HepG2 (cell line): ENCODE data around the gene ANKRD10. TPM values are rescaled to one million over a fixed set of nuclear protein-coding genes. Genes with fewer than 3 reads are reported as not detected.

ENCODE experiments used
- ATAC-seq: fragments of 200-7000 bp; cut with Tn5 transposase; 3 replicates; pipeline ENCODE4 v1.9.1; 2020; ENCODE audit warnings: mild to moderate bottlenecking, moderate library complexity
- BruUV-seq: library from RNA; stranded (reverse); fragments of 400-500 nt; replicated peaks from 2 replicates; lab custom pipeline; 2021; lab: Mats Ljungman, UMichigan
- CTCF ChIA-PET: fragments of 300-600 bp; formaldehyde crosslinking; extraction: SDS; loops from one replicate; lab custom pipeline; 2021; ENCODE audit warnings: low total read pairs, inconsistent platforms, low intra/inter-chr PET ratio; lab: Yijun Ruan, JAX
- POLR2A ChIA-PET: fragments of 350-600 bp; sonication (Branson Sonifier 250); formaldehyde crosslinking; loops from one replicate; lab custom pipeline; 2020; ENCODE audit warnings: antibody characterized with exemption, inconsistent platforms; lab: Yijun Ruan, JAX
- DNase-seq: peaks from one replicate; pipeline ENCODE4 v3.0.0-alpha.2; 2015; ENCODE audit warnings: low spot score
- FAIRE-seq: peaks from 3 replicates; lab custom pipeline; 2011; peaks lifted over from hg19 to GRCh38; lab: Jason Lieb, UNC
- H2AFZ ChIP-seq: one replicate; pipeline ENCODE4 v1.6.1; 2011; ENCODE audit warnings: low read length, inconsistent platforms
- H3K27ac ChIP-seq: fragments of 300-600 bp; 3 replicates; pipeline ENCODE4 v1.8.0; 2011; ENCODE audit warnings: mixed run types, mild to moderate bottlenecking, mixed read lengths, low read length, inconsistent platforms; ENCODE audit not compliant: insufficient read depth; ENCODE audit errors: extremely low read length
- H3K27me3 ChIP-seq, 2 experiments: fragments of 200-600 bp in 1 of 2; 2 replicates in 1 of 2; 3 replicates in 1 of 2; pipeline versions ENCODE4 v1.6.0 to v1.8.0; 2011; ENCODE audit warnings: low read length in 2 of 2, mild to moderate bottlenecking in 2 of 2, moderate library complexity in 2 of 2, inconsistent platforms in 1 of 2; ENCODE audit not compliant: insufficient read depth in 2 of 2, control insufficient read depth in 1 of 2
- H3K36me3 ChIP-seq, 2 experiments: fragments of 200-600 bp in 1 of 2; replicated peaks in 1 of 2; 2 replicates in 1 of 2; 3 replicates in 1 of 2; pipeline versions ENCODE4 v1.5.1 to v1.8.0; 2011; ENCODE audit warnings: low read length in 2 of 2, inconsistent platforms in 1 of 2; ENCODE audit not compliant: insufficient read depth in 2 of 2, control insufficient read depth in 1 of 2
- H3K4me1 ChIP-seq: 2 replicates; pipeline ENCODE4 v1.5.1; 2012; ENCODE audit warnings: low read length, inconsistent platforms; ENCODE audit not compliant: insufficient read depth
- H3K4me2 ChIP-seq: 2 replicates; pipeline ENCODE4 v1.6.0; 2011; ENCODE audit warnings: low read depth, low read length, inconsistent platforms
- H3K4me3 ChIP-seq, 3 experiments: fragments of 200-600 bp in 1 of 3; sonication (generic), shearing (Covaris generic) in 1 of 3; replicated peaks in 1 of 3; 2 replicates each; pipeline ENCODE4 v1.5.1; 2011 to 2016; ENCODE audit warnings: low read length in 3 of 3, inconsistent platforms in 2 of 3, low read depth in 2 of 3, mild to moderate bottlenecking in 2 of 3, control low read depth in 1 of 3, mixed read lengths in 1 of 3; ENCODE audit not compliant: insufficient read depth in 1 of 3
- H3K79me2 ChIP-seq: one replicate; pipeline ENCODE4 v1.6.1; 2011; ENCODE audit warnings: low read length, inconsistent platforms; ENCODE audit not compliant: insufficient read depth
- H3K9ac ChIP-seq: 2 replicates; pipeline ENCODE4 v1.6.0; 2011; ENCODE audit warnings: mild to moderate bottlenecking, low read depth, low read length, inconsistent platforms; ENCODE audit not compliant: insufficient read depth
- H3K9me3 ChIP-seq: 2 replicates; pipeline ENCODE4 v1.5.1; 2012; ENCODE audit warnings: mild to moderate bottlenecking, low read length
- H4K20me1 ChIP-seq: 2 replicates; pipeline ENCODE4 v1.6.0; 2011; ENCODE audit warnings: inconsistent platforms, mild to moderate bottlenecking, low read length, moderate library complexity; ENCODE audit not compliant: insufficient read depth
- HES4 ChIP-seq: sonication (generic); formaldehyde crosslinking; IDR thresholded peaks from 2 replicates; pipeline ENCODE4 v1.9.0; 2021; ENCODE audit warnings: mild to moderate bottlenecking, missing genetic modification reagents, borderline replicate concordance
- HMGA1 ChIP-seq: sonication (generic); formaldehyde crosslinking; conservative IDR thresholded peaks from 2 replicates; pipeline ENCODE4 v1.4.0; 2020; ENCODE audit warnings: missing genetic modification reagents
- JARID2 ChIP-seq: sonication (generic); formaldehyde crosslinking; IDR thresholded peaks from 2 replicates; pipeline ENCODE4 v1.8.1; 2023; ENCODE audit warnings: missing genetic modification reagents, inconsistent platforms; ENCODE audit not compliant: insufficient replicate concordance
- JDP2 ChIP-seq: sonication (generic); formaldehyde crosslinking; IDR thresholded peaks from 2 replicates; pipeline ENCODE4 v1.8.1; 2022; ENCODE audit warnings: missing genetic modification reagents, borderline replicate concordance
- MAFG ChIP-seq: sonication (generic); formaldehyde crosslinking; IDR thresholded peaks from 2 replicates; pipeline ENCODE4 v1.5.1; 2020; ENCODE audit warnings: mild to moderate bottlenecking, missing genetic modification reagents
- NBN ChIP-seq: fragments of 450-650 bp; conservative IDR thresholded peaks from 2 replicates; pipeline ENCODE4 v1.6.1; 2017
- NONO ChIP-seq, 2 experiments: fragments of 450-650 bp in 1 of 2; sonication (generic) in 1 of 2; formaldehyde crosslinking in 1 of 2; IDR thresholded peaks in 1 of 2; conservative IDR thresholded peaks in 1 of 2; 2 replicates each; pipeline versions ENCODE4 v1.6.1 to v1.8.0; 2017 to 2022; ENCODE audit warnings: mild to moderate bottlenecking in 1 of 2, missing genetic modification reagents in 1 of 2, moderate library complexity in 1 of 2
- RARA ChIP-seq: IDR thresholded peaks from 2 replicates; pipeline ENCODE4 v1.6.1; 2016; ENCODE audit warnings: missing genetic modification reagents, missing compliant biosample characterization
- ZC3H13 ChIP-seq: sonication (generic); formaldehyde crosslinking; IDR thresholded peaks from 2 replicates; pipeline ENCODE4 v1.8.1; 2023; ENCODE audit warnings: mild to moderate bottlenecking, missing genetic modification reagents, moderate library complexity
- ZNF552 ChIP-seq: sonication (generic); formaldehyde crosslinking; IDR thresholded peaks from 2 replicates; pipeline ENCODE4 v1.9.0; 2022; ENCODE audit warnings: missing genetic modification reagents, mild to moderate bottlenecking, borderline replicate concordance
- ZNF570 ChIP-seq: sonication (generic); formaldehyde crosslinking; IDR thresholded peaks from 2 replicates; pipeline ENCODE4 v1.4.0; 2020; ENCODE audit warnings: mild to moderate bottlenecking, missing genetic modification reagents, borderline replicate concordance
- ZNF644 ChIP-seq: IDR thresholded peaks from 2 replicates; pipeline ENCODE4 v1.6.1; 2016; ENCODE audit warnings: low read depth
- ZNF710 ChIP-seq: sonication (generic); formaldehyde crosslinking; IDR thresholded peaks from 2 replicates; pipeline ENCODE4 v1.5.0; 2020; ENCODE audit warnings: mild to moderate bottlenecking, missing genetic modification reagents, borderline replicate concordance
- ZNF841 ChIP-seq: sonication (generic); formaldehyde crosslinking; IDR thresholded peaks from 2 replicates; pipeline ENCODE4 v1.8.1; 2023; ENCODE audit warnings: missing genetic modification reagents, borderline replicate concordance
- WGBS: methylation state at CpG from one replicate; pipeline ENCODE4 v1.1.6; 2017; ENCODE audit warnings: low lambda C conversion rate; 5-methylcytosine and 5-hydroxymethylcytosine counted together
- in situ Hi-C: cut with HindIII; loops from 2 replicates; pipeline ENCODE4 v1.10.0; 2017; ENCODE audit warnings: low pct_unique_long_range_greater_than_20kb; ENCODE audit not compliant: extremely low pct_ligation_motif_present
- intact Hi-C: fragments of 100-400 bp; cut with micrococcal nuclease; formaldehyde crosslinking; loops from one replicate; pipeline ENCODE4 v1.10.0; 2022; ENCODE audit not compliant: unreplicated experiment
- polyA plus RNA-seq, 8 experiments: library from polyadenylated mRNA; depleted of rRNA in 3 of 8; stranded (reverse) in 7 of 8; unstranded in 1 of 8; fragments of >200 nt; fragmentation: Illumina TruSeq in 4 of 8; extraction: Trizol in 4 of 8; gene quantifications; 2 replicates each; pipeline versions ENCODE4 v1.2.1 to v1.2.3, GENCODE V29; 2011 to 2016; ENCODE audit warnings: low read depth in 4 of 8, missing spikeins in 1 of 8, mixed read lengths in 1 of 8; ENCODE audit not compliant: insufficient read depth in 1 of 8
- total RNA-seq, 5 experiments: library from RNA; depleted of rRNA; stranded (reverse); fragments of >200 nt; fragmentation: Illumina TruSeq; extraction: Trizol; gene quantifications; 2 replicates each; pipeline ENCODE4 v1.2.3, GENCODE V29; 2016; ENCODE audit warnings: low read depth in 1 of 5
- TF ChIP-seq, protein P1 (sequence below): sonication (generic); formaldehyde crosslinking; IDR thresholded peaks from 2 replicates; pipeline ENCODE4 v1.5.0; 2020; ENCODE audit warnings: missing genetic modification reagents
- TF ChIP-seq, protein P2 (sequence below): sonication (generic); formaldehyde crosslinking; IDR thresholded peaks from 2 replicates; pipeline ENCODE4 v1.4.0; 2020; ENCODE audit warnings: missing genetic modification reagents
- TF ChIP-seq, protein P3 (sequence below): fragments of 450-650 bp; IDR thresholded peaks from 2 replicates; pipeline ENCODE4 v1.6.1; 2017

ANKRD10 gene
- total and polyA plus RNA-seq, 2 of the 13 experiments (the other 11 are each of a cell fraction or from before 2014, with no cell fraction given): 108 to 115 TPM

DNA sequence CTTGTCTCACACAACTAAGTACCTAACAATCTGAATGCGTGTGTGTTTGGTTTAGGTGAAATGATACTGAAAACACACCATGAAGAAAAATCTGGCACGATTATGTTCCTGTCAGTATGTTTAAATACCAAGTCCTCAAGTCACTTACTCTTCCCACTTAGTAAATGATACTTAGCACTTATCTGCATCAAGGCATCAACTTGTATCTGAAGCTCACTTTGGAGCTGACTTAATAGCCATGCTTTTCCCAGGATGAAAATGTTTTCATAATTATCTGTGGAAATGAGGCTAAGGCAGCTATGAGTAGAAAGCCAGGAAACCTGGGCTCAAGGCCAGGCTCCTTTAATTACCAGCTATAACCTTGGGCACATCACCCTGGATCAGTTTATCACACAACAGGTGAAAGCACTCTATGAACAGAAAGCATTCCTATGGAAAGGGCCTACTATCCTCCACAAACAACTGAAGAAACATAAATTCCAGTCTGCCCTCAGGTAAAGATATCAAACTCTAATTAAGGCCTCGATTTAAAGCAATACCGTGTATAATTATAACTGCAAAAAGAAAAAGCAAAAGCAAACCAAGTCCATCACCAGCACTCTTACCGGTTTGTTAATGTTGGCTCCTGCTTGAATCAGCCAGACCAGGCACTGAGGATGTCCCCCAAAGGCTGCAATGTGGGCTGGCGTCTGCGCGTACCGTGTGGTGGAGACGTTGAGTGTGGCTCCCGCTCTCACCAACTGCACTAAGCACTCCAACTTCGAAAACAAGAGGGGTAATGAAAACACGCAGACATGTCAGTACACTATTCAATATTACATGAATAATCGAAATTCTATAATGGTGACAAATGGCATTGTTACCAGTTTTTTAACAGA lies 4.6 kb downstream of the ANKRD10 start:
- WGBS: 91% methylated on average over 14 of the region's 14 CpGs
- ATAC-seq (no peak), FAIRE-seq (no peak), DNase-seq (no peak)
- H3K4me3 ChIP-seq: no peak overlapping the region
- H3K27me3 ChIP-seq: no peaks in the 10 kb centered on the region; a peak in 1 of 5 replicates
- no peak overlapping the region for H2AFZ ChIP-seq
- in situ Hi-C loops (loop anchor here (10.0 kb wide), 1 partner anchor 205 kb away; the partner anchor contains the start of gene CARS2), intact Hi-C loops (no loop called here)
- H4K20me1 ChIP-seq: peaks cover 61% of the 10 kb centered on the region
- no peak overlapping the region for H3K9ac ChIP-seq
- no TSS peak for BruUV-seq
- H3K4me2 ChIP-seq: no peak overlapping the region
- H3K27ac ChIP-seq: no peak overlapping the region
- no peaks in the 10 kb centered on the region for H3K9me3 ChIP-seq
- ChIA-PET CTCF (no interaction called here), POLR2A (no interaction called here)
- peaks cover 57% of the 10 kb centered on the region for H3K4me1 ChIP-seq
- TF ChIP-seq ZNF552 (CRISPR knock-in tag): no peak
- no peak for TF ChIP-seq ZNF644 (CRISPR knock-in tag)
- TF ChIP-seq, protein P1, sequence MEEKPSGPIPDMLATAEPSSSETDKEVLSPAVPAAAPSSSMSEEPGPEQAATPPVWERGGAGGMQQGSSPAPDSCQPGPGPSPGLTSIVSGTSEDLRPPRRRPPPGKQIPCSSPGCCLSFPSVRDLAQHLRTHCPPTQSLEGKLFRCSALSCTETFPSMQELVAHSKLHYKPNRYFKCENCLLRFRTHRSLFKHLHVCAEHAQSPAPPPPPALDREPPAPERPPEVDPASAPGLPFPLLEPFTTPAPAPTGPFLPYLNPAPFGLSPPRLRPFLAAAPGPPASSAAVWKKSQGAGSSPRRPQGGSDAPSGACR (CRISPR knock-in tag): no peak
- no peak for TF ChIP-seq ZNF841 (CRISPR knock-in tag)
- TF ChIP-seq NONO (IDR thresholded peaks at IDR 0.05): no peak
- TF ChIP-seq NONO (CRISPR knock-in tag; conservative IDR thresholded peaks at IDR 0.05): no peak
- no peak for TF ChIP-seq HES4 (CRISPR knock-in tag)
- TF ChIP-seq ZC3H13 (CRISPR knock-in tag): no peak
- TF ChIP-seq RARA (CRISPR knock-in tag): no peak
- TF ChIP-seq, protein P2, sequence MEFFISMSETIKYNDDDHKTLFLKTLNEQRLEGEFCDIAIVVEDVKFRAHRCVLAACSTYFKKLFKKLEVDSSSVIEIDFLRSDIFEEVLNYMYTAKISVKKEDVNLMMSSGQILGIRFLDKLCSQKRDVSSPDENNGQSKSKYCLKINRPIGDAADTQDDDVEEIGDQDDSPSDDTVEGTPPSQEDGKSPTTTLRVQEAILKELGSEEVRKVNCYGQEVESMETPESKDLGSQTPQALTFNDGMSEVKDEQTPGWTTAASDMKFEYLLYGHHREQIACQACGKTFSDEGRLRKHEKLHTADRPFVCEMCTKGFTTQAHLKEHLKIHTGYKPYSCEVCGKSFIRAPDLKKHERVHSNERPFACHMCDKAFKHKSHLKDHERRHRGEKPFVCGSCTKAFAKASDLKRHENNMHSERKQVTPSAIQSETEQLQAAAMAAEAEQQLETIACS (CRISPR knock-in tag): no peak
- TF ChIP-seq MAFG (CRISPR knock-in tag): no peak
- TF ChIP-seq ZNF710 (CRISPR knock-in tag): no peak
- no peak for TF ChIP-seq ZNF570 (CRISPR knock-in tag)
- TF ChIP-seq NBN: no peak
- TF ChIP-seq JDP2 (CRISPR knock-in tag): no peak
- TF ChIP-seq HMGA1 (CRISPR knock-in tag): no peak
- TF ChIP-seq, protein P3, sequence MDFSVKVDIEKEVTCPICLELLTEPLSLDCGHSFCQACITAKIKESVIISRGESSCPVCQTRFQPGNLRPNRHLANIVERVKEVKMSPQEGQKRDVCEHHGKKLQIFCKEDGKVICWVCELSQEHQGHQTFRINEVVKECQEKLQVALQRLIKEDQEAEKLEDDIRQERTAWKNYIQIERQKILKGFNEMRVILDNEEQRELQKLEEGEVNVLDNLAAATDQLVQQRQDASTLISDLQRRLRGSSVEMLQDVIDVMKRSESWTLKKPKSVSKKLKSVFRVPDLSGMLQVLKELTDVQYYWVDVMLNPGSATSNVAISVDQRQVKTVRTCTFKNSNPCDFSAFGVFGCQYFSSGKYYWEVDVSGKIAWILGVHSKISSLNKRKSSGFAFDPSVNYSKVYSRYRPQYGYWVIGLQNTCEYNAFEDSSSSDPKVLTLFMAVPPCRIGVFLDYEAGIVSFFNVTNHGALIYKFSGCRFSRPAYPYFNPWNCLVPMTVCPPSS: no peak
- no peak for TF ChIP-seq JARID2
- peaks cover 12 to 47% of the 10 kb centered on the region in 2 experiments for H3K36me3 ChIP-seq
- H3K79me2 ChIP-seq: peaks cover 88% of the 10 kb centered on the region
